Testis (tissue), 3 donors: Measurements from ENCODE around the gene NKX1-2. TPM values are rescaled to one million over a fixed set of nuclear protein-coding genes. Genes with fewer than 3 reads are reported as not detected.
"Not testable (repeated sequence)": the region's sequence is repeated elsewhere in the genome, so short reads cannot be mapped to it uniquely, and the experiment has no call there.

Source experiments
- DNase-seq: peaks from one replicate; pipeline ENCODE4 v3.0.0-alpha.2; 2019
- H3K27ac ChIP-seq, 2 donors: fragments of 200-600 bp; sonication (generic); one replicate each; pipeline ENCODE4 v1.5.1; 2019
- H3K27me3 ChIP-seq: fragments of 200-600 bp; sonication (generic); one replicate; pipeline ENCODE4 v1.5.1; 2019
- H3K36me3 ChIP-seq: fragments of 200-600 bp; sonication (generic); one replicate; pipeline ENCODE4 v1.5.1; 2017; ENCODE audit warnings: low read depth; ENCODE audit errors: missing control alignments
- H3K4me1 ChIP-seq: fragments of 200-600 bp; sonication (generic); one replicate; pipeline ENCODE4 v1.5.1; 2019
- H3K4me3 ChIP-seq, 2 donors: fragments of 200-600 bp; sonication (generic); one replicate each; pipeline ENCODE4 v1.5.1; 2017 to 2019
- H3K9me3 ChIP-seq: fragments of 200-600 bp; sonication (generic); one replicate; pipeline ENCODE4 v1.5.1; 2017
- POLR2A ChIP-seq: fragments of 450-650 bp; IDR thresholded peaks from one replicate; pipeline ENCODE4 v1.6.1; 2017; ENCODE audit warnings: antibody characterized with exemption, mild to moderate bottlenecking, moderate library complexity
- WGBS, 2 donors: methylation state at CpG; one replicate each; pipeline ENCODE4 v1.1.5; 2018; 5-methylcytosine and 5-hydroxymethylcytosine counted together
- intact Hi-C: fragments of 100-400 bp; cut with DNase I; formaldehyde crosslinking; loops from one replicate; pipeline ENCODE4 v1.15.1; 2023; ENCODE audit warnings: low total_unique reads
- polyA plus RNA-seq: library from polyadenylated mRNA; stranded (reverse); fragments of 350-450 nt; fragmentation: Illumina TruSeq; extraction: RNeasy Lipid Tissue Mini Kit (QIAGEN cat#74804); gene quantifications from one replicate; pipeline ENCODE4 v1.2.3, GENCODE V29; 2014; ENCODE audit warnings: low read depth, low replicate concordance; ENCODE audit not compliant: insufficient read depth
- total RNA-seq, 2 donors: library from RNA; depleted of rRNA; stranded (reverse); fragments of >200 nt; gene quantifications; one replicate each; pipeline ENCODE4 v1.2.3, GENCODE V29; 2016
- TF ChIP-seq, protein P1 (sequence below), 3 experiments: fragments of 450-650 bp in 2 of 3; fragments of 200-600 bp in 1 of 3; sonication (generic) in 1 of 3; IDR thresholded peaks; one replicate each; pipeline ENCODE4 v1.5.1; 2016 to 2019; ENCODE audit warnings: antibody characterized with exemption in 3 of 3, mild to moderate bottlenecking in 2 of 3, moderate library complexity in 1 of 3

The NKX1-2 gene
- total and polyA plus RNA-seq, 3 donors from 2014 or later, result 0.06 to 0.08 TPM; not detected in 1

DNA sequence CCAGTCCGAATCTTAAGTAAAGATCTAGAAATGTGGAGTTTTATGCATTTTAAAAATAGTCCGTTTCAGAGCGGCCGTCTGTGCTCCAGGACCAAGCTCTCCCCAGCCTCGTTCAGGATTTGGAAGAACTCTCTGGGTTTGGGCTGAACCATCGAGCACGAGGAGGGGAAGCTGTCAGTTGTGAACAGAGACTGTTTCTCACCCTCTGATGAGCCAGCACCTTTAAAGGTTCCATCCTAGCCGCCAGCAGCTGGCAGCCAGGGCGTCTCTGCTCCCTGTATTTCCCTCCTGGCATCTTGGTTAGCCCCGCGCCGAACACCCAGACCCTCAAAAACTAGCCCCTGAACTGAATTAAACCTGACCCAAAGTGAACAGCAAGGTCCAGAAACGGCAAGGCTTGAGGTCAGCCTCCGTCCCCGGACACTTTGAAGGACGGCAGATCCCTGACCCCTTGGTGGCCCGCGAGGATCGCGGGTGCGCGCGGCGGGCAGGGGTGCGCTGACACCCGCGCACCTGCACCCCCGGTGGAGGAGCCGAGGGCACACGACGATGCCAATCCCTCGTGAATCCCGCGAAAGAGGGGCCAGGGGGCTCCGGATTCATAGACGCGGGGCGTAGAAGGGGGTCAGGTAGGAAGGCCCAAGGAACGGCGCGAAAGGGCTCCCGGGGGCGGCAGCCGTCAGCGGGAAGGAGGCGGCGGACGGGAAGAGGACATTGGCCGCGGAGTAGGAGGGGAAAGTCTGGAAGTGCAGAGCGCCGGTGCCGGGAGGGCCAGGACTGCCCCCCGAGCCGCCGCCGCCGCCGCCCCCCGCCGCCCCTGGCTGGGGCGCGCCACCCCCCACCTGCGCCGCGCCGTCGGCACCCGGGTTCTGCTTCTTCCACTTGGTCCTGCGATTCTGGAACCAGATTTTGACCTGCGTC is 2.7 kb downstream of the NKX1-2 start:
- no peak for TF ChIP-seq POLR2A
- TF ChIP-seq, protein P1, sequence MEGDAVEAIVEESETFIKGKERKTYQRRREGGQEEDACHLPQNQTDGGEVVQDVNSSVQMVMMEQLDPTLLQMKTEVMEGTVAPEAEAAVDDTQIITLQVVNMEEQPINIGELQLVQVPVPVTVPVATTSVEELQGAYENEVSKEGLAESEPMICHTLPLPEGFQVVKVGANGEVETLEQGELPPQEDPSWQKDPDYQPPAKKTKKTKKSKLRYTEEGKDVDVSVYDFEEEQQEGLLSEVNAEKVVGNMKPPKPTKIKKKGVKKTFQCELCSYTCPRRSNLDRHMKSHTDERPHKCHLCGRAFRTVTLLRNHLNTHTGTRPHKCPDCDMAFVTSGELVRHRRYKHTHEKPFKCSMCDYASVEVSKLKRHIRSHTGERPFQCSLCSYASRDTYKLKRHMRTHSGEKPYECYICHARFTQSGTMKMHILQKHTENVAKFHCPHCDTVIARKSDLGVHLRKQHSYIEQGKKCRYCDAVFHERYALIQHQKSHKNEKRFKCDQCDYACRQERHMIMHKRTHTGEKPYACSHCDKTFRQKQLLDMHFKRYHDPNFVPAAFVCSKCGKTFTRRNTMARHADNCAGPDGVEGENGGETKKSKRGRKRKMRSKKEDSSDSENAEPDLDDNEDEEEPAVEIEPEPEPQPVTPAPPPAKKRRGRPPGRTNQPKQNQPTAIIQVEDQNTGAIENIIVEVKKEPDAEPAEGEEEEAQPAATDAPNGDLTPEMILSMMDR (IDR thresholded peaks at IDR 0.05), result no peak
- intact Hi-C loops, result no loop called here
- H3K4me1 ChIP-seq, result peaks cover 15% of the 10 kb centered on the region
- H3K27ac ChIP-seq, result no peak overlapping the region
- DNase-seq, result no peak
- no peaks in the 10 kb centered on the region for H3K36me3 ChIP-seq
- no peaks in the 10 kb centered on the region for H3K9me3 ChIP-seq
- WGBS, 2 donors, result 10 to 20% methylated on average over 30 to 71 of the region's 71 CpGs
- H3K27me3 ChIP-seq, result peaks cover 5% of the 10 kb centered on the region
- H3K4me3 ChIP-seq, result no peak overlapping the region

DNA sequence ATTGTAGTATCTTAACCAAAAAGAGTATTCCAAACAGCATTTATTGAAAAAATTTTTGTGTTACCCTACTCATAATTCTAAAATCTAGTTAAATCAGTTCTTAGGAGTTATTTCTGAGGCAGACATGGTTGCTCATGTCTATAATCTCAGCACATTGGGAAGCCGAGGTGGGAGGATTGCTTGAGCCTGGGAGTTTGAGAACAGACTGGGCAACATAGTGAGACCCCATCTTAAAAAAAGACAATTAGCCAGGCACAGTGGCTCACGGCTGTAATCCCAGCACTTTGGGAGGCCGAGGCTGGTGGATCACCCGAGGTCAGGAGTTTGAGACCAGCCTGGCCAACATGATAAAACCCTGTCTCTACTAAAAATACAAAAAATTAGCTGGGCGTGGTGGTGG is 8.1 kb downstream of the NKX1-2 start:
- H3K36me3 ChIP-seq, H3K27ac ChIP-seq, H3K27me3 ChIP-seq, H3K4me1 ChIP-seq, H3K9me3 ChIP-seq, intact Hi-C loops, DNase-seq, H3K4me3 ChIP-seq: not testable (repeated sequence)
- WGBS, 2 donors, result 75 to 86% methylated on average over 5 of the region's 5 CpGs

GRCh38 chr10:124436191-124436638 is 13.6 kb downstream of the NKX1-2 start:
- WGBS, 2 donors, result 87% methylated on average over 8 of the region's 8 CpGs

DNA sequence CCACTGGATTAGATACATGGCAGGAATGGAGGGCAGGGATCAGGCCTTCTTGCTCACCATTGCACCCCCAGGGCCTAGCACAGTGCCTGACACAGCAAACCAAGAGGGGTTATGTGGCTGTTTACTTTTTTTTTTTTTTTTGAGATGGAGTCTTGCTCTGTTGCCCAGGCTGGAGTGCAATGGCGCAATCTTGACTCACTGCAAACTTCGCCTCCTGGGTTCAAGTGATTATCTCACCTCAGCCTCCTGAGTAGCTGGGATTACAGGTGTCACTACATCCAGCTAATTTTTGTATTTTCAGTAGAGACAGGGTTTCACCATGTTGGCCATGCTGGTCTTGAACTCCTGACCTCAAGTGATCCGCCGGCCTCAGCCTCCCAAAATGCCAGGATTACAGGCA is 14.2 kb downstream of the NKX1-2 start:
- H3K9me3 ChIP-seq, H3K4me1 ChIP-seq, DNase-seq, H3K27me3 ChIP-seq, H3K4me3 ChIP-seq, H3K27ac ChIP-seq, intact Hi-C loops, H3K36me3 ChIP-seq: not testable (repeated sequence)
- 91 to 94% methylated on average over 4 of the region's 4 CpGs for WGBS, 2 donors

More at GRCh38 chr10:124436191-124436638, 13.6 kb downstream of the NKX1-2 start:
- Histone ChIP-seq H3K9me3 (no peaks in the 10 kb centered on the region), H3K36me3 (no peaks in the 10 kb centered on the region), H3K4me1 (no peaks in the 10 kb centered on the region), H3K27ac (no peak overlapping the region), H3K4me3 (no peak overlapping the region), H3K27me3 (no peaks in the 10 kb centered on the region)
- intact Hi-C loops, result no loop called here
- no peak for TF ChIP-seq POLR2A
- TF ChIP-seq, protein P1 (IDR thresholded peaks at IDR 0.05), result no peak
- no peak for DNase-seq

DNA sequence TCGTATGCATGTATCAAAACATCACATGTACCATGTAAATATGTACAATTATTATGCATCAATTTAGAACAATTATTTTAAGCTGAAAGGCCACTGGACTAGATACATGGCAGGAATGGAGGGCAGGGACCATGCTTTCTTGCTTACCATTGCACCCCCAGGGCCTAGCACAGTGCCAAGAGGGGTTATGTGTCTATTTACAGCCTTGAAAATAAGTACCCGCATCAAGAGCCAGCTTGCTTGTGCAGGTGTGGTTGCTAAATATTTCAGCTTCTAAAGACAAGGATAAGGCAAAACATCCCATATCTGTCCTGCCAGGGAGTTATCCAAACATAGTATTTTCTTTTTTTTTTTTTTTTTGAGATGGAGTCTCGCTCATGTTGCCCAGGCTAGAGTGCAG is 16.4 kb downstream of the NKX1-2 start:
- no peak for DNase-seq
- no peaks in the 10 kb centered on the region for H3K27me3 ChIP-seq
- TF ChIP-seq POLR2A, result no peak
- TF ChIP-seq, protein P1 (IDR thresholded peaks at IDR 0.05), result no peak
- H3K4me1 ChIP-seq, result no peaks in the 10 kb centered on the region
- H3K27ac ChIP-seq, result no peak overlapping the region
- no peaks in the 10 kb centered on the region for H3K9me3 ChIP-seq
- H3K4me3 ChIP-seq, result no peak overlapping the region
- no peaks in the 10 kb centered on the region for H3K36me3 ChIP-seq
- intact Hi-C loops, result no loop called here
- WGBS, 2 donors, result 89 to 90% methylated on average over 3 of the region's 3 CpGs
